Brain pericyte (primary cell): ENCODE data around the gene SFMBT1.

Experiments
- DNase-seq: peaks from one replicate; pipeline ENCODE4 v3.0.0-alpha.2; 2012; ENCODE audit warnings: low read depth, low spot score

Gene SFMBT1

DNA sequence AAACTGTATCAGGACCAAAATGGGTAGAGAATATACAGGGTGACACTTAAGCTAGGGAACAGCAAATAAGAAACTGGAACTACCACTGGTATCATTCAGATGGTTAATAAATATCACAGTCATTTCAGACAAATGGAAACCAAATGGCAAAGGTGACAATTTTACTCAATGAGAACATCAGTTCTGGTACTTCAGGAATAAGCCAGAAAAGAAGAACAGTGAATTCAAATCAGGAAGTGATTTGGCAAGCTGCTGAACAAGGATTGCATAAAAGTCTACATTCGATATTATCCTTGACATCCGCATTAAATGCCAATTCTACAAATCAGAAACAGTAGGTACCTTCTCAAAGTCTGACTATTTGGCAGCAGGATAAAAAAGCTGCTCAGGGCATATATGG lies 125.0 kb downstream of the SFMBT1 start:
- no peak for DNase-seq

DNA sequence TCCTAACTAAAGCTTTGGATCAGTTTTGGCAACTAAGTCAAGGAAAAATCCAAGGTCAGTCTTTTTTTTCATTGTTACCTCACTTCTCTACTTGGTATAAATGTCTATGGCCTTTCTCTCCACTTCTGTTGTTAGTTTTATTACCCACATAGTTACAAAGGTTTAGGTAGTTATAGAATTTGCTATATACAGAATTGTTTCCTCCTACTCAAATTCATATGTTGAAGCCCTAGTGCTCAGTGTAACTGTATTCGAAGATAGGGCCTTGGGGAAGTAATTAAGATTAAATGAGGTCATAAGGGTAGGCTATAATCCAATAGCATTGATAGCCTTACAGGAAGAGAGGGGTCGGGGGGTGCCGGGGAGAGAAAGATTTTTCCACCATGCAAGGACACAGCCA lies 128.8 kb downstream of the SFMBT1 start:
- no peak for DNase-seq

DNA sequence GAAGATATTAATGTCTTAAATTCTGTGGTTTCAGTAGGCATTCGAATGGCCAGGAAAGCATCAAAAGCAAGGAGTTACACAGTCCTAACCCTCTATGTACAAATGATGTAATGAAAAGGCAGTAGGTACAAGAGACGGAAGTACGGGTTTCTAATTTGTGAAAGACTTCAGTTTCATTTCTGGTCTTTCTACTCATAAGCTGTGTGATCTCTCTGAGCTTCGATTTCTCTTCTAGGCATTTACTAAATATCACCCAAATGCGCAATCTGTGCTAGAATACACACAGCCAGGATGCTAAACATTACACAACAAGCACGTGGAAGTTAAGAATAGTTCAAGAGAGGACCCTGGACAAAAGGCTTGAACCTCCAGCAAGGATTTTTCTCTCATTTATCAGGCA lies 130.6 kb downstream of the SFMBT1 start:
- DNase-seq = no peak

DNA sequence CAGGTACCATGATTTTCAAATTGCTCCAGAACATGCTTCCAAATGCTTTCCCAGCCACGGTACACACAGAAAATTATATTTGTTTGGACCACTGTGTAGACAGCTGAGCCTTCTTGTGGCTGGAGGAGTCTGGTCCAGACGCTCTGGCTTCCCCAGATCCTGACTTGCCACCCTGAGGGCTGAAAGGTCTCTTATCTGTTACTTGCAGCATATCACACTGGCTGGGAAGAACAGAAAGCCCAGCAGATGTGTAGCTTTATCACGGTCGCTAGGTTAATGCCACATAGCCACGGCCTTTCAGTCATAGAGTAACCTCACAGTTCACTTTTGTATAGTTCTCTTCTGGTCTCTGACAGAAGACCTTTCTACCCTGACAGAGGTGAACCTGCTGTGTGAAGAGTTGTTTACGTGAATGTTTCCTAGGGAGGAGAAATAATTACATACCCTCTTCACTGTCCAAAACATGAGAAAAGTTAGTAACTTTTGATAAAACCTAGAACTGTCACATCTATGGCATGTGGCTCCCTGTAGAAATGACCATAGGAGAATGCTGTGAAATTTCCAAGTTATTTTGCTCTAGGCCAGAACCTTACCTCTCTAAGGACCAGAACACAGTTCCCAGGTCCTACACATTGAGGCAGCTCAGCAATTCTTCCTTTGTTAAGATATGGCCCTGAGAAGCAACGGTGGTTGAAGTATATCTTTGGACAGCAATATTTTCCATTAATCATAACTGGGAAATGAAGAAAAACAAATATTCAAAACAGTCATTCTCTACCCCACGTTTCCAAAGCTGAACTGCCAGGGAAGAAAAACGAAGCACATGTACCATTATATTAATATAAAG lies 132.8 kb downstream of the SFMBT1 start:
- no peak for DNase-seq

DNA sequence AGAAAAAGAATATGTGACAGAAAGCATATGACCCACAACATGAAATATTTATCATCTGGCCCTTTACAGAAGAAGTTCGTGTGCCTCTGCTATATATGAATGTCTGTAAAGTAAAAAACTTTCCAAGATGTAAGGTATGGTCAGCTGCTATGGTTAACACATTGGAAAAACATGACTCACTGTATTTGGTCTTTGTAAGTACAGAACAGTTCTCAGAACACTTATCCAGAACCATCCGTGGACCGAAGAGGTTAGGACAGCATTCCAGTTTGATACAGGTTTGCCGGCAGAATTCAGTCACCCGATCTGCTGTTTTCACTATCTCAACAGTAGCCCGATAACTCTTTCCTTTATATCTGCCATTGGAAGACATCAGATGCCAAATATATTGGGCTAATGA lies 135.1 kb downstream of the SFMBT1 start:
- no peak for DNase-seq

DNA sequence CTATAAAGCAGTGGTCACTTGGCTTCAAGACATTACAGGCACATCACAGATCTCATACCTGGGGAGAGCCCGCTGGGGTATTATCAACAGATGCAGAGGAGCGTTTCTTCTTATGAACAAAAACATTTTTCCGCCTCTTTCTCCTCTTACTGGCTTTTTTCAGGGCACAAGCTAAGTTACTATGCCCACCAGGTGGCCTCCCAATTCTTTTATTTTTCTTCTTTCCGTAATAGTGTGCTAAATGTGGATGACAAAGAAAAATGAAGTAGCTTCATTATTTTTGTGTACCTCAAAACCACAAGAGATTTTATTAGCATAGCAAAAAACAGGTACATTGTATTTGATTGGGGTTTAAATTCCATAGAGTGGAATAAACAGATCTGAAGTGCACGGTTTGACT lies 138.4 kb downstream of the SFMBT1 start:
- DNase-seq = no peak

DNA sequence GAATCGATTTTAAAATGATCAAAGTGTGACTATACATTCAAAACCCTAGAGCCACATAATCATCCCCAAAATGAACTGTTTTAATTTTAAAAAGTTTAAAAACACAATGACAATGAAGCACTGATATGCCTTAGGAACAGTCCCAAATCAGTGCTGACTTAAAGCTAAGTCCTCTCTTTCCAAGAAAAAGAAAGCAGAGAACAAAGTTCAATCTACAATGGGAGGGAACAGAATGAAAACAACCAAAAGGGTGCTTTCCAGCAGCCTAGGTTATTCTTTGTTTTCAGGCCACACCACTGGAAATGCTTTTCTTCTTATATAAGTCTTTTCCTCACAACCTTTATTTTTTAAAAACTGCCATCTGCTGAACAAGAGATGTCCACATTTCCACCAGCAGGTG lies 141.3 kb downstream of the SFMBT1 start:
- DNase-seq = no peak

DNA sequence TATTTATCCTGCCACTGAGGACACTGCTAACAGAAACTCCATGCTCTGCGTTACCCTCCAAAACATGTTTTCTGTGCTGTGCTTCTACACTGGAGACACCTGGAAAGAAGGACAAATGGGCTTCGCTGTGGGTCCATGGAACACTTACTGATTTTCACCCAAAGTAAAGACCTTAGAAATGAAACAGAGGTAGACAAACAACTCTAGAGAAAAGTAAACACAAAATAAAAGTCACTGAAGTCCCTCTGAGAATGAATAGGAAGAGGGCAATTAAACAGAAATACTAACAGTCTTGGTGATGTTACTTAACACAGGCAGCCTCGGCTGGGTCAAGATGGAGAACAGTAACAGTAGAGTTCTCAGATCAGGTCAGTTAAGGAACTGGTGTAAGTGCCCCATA lies 141.9 kb downstream of the SFMBT1 start:
- no peak for DNase-seq

DNA sequence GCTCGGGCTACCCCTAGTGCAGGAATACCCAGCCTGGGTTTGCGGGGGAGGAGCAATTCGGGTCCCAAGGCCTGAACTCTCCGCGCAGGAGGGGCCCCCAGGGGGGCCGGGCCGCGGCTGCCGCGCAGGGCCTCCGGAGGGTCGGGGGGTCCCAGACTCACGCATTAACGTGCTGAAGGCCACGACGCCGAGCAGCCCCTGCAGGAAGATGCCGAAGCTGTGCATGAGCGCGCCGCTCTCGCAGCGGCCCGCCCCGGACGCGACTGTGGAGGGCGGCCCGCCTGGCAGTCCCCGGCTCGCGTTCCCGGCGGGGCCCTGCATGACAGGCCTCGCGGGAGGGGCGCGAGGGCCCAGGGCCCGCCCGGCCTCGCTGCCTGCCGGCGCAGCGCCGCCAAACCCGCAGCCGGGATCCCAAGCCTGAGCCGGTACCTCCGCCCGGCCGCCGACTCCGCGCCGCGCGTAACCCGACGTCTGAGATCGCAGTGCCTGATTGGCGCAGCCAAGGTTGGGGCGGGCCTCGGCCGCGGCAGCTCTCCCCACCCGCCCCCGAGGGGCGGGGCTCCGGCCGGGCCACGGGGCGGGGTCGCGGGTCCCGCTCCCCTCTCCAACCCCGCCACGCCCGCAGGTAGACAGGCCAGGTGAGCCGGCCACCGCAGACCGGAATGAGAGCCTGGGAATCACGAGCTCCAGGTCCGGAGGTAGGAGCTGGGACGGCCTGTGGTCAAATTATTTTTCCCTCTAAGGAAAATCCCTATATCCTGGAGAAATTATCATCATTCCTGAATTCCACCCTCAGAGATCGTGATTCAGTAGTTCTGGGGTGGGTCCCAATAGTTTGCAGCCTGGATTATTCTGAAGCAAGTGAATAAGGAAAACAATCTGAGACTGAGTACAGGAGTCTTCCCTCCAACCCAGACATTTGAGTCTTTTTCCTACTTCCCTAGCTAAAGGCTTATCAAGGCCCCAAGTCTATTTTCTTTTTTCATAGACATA lies 148.4 kb downstream of the SFMBT1 start, which contains the start of gene STIMATE:
TSS of gene STIMATE (minus strand) at position 419 of the 993 bp plus-strand sequence. CDS start at position 321, 98 bp downstream.
- DNase-seq = no peak

DNA sequence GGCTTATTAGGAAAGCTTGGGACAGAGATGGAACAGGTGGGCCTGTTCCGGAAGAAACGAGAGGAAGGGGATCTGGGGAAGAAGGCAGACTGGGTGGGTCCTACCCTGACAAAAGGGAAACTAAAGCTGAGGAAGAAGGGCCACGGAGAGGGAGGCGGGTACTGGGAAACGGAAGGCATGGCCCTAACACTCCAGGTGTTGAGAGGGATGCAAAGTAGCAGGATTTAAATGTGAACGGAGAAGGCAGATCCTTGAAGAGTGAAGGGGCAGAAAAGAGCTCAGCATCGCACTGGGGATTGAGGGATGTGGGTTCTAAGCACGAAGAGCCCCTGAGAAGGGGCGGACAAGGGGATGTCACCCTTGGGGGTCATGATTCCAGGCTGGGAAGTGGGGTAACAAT lies 149.3 kb downstream of the SFMBT1 start:
- no peak for DNase-seq

DNA sequence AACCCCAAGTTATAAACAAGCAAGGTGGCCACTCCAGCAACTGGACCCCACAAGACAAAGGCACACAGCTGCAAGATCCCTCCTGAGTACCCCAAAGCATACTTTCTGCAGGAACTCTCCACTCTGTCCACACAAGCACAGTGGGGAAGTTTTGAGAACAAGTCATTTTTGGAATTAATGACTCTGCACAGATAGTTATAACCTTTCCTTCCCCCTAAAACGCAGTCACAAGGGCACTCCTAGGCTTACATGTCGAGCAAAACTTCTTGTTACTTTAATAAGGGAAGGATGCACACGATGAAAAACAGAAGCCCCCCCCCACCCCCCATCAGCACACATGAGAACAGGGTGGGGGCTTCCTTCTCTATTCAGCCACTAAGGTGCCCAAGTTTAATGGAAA lies 149.7 kb downstream of the SFMBT1 start:
- DNase-seq = no peak

DNA sequence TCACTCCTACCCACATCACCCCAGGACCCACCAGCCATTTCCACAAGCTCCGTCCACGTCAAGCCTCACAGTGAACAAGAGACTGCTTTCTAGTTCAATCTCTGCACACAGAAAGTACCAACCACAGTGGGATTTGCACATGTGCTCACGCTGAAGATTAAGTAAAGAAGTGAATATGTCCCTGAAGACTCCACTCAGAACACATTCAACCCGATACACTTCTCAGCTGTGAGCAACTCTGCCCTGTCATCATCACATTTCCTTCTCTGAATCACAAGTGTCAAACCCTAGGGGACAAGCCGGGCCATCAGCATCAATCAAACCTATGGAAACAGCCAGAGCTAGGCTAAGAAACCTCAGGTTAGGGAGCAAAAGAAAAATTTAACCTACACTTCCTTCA lies 150.5 kb downstream of the SFMBT1 start:
- DNase-seq = no peak

DNA sequence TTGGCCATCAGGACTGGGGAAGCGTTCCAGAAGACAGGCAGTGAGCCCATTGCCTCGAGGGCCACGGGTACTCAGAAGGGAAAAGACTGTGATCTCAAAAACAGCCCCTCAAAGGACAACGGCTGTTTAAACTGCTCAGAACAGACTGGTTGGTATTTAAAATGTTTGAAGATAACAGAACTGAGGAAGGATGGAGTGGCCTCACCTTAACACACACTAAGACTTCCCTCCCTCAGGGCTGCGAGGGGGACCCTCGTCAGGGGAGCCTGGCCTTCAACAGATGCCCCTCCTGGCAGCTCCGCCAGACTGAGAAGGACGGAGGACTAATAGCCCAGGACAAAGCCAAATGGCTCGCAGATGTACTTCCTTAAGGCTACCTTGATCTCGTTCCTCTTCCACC lies 151.1 kb downstream of the SFMBT1 start:
- no peak for DNase-seq

DNA sequence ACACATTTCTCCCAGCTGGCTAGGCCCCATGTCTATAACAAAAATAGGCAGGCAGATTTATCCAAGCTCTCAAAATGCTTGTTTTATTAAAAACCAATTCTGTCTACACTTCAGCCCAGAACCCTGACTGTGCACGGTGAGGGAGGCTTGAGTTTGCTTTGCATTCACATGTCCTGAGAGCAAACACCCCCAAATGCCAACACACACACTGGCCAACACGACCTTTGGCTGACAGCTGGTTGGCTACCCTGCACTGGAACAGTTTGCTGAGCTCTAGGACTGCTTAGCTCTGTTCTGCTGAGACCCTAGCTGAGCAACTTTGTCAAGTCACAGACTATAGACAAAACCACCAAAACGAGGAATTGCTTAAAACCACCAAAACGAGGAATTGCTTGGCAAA lies 152.2 kb downstream of the SFMBT1 start:
- no peak for DNase-seq

DNA sequence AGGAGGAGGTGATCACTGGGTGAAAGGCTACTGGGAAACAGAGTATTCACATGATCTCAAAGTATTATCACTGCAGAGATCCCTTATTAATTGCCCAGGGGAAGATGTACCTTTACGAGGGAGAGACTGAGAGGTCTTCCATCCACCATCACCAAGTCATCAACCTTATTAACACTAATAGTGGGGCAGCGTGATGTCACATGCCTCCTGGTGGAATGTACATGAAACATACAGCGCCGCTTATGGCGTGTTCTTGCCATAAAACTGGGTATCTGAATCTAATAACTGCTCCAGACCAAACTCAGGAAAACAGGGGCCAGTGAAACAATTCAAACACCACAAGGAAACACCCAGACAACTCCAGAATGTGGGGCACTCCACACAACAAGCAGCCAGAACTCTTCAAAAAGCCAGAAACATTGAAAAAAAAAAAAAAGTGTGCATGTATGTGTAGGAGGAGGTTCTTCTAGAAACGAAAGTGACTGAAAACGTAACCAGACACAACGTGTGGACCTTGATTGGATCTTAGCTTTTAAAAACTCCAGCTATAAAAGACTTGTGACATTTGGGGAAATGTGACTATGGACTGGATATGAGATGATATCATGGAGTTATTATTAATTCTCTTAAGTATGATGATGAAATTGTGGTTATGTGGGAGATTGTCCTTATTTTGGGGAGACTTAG lies 153.1 kb downstream of the SFMBT1 start:
- no peak for DNase-seq

DNA sequence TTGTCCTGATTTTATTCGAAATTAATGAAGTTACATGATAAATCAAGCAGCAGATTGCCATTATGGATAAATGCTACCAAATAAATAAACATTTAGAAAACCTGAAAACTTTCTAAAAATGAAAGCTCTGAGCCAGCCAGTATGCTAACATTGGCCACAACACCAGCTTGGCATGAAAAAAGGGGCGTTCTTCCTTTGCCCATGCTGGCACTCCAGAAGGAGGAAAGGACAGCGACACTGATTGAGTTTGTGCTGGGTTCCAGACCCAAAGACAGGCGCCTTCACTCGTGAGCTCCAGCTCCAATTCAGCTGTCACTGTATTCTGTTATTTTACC lies 153.6 kb downstream of the SFMBT1 start:
- DNase-seq = no peak

DNA sequence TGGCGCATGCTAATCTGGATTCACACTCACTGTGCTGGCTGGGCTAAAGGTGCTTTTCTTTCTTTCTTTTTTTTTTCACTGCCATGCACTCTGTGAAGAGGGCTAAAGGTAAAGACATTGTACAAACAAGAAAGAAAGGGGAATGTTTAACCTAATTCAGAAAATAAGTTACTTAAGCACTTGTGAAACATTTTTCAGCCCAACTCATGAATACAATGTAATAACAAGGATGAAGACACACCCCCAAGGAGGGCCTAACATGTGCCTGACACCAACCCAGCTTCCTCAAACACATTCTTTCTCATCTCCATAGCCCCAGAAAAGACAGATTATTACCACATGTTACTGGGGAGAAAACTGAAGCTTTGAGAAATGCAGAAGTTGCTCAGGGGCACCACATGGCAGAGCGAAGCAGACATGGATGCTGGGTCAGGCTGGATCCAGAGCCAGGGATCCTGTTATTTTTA lies 154.2 kb downstream of the SFMBT1 start:
- DNase-seq = no peak

DNA sequence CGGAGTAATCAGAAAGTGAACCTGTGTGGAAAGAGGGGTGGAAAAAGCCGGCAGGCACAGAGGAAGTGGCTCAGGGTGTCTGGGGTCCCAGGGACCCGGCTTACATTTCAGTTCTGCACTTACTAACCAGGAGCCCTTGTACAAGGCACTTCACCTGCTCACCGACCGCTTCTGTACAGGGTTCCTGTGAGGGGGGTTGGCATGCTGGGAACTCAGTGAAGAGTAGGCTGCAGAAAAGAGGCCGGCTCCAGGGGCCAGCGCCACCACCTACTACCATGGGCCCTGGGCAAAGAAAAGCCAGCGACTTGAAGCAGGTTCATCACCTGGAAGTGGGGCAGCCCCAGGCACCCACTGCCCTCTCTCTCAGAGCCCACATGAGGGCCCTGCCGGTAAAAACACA lies 154.7 kb downstream of the SFMBT1 start:
- DNase-seq = no peak

DNA sequence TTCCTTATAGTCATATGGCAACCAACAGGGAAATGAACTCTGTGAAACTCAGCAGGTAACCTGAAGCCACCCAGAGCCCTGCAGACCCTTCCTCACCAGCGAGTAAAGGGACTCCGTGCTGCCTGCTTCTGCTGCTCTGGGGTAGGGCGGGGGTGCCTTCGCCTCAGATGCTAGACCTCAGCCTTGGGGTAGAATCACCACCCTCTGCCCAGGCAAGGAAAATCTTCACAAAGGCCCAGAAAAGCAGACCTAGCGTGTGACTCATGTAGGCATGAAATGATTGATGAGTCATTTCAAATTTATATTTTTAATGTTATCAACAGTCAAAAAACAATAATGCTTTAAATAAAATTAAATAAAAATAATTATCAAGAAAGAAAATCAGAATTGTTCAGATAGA lies 155.1 kb downstream of the SFMBT1 start:
- no peak for DNase-seq

DNA sequence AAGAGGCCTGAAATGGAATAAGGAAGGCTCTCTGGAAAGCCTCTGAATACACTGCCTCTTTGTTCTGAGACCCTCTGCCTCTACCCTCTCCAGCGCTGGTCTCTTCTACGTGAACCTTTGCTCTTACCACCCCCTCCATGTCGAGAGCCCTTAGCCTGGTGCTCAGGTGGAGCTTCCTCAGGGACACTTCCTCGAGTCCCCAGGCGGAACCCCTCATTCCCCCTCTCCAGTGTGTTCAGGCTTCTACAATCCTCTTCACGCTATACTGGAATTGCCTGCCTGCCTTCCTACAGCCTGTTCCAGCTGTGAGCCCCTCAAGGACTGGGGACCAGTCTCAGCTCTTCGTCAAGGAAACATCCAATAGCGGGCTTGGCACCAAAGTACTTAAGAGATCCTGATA lies 156.0 kb downstream of the SFMBT1 start:
- no peak for DNase-seq

DNA sequence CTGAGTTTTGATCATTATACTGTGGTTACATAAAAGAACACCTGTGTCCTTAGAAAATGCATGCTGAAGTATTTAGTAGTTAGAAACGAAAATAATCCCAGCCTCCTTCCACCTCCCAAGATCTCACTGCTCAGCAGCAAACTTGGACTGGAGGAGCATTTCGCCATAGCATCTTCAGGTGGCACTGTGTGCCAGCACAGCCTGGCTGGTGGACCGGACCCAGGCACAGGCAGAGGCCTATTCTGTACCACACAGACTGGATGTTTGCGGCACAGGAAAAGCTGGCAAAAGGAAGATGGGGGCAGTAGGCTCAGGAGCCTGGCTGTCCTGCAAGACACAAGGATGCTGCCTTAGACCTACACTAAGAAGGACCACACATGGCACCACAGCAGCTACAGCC lies 158.7 kb downstream of the SFMBT1 start:
- DNase-seq = no peak
